ENCODE measurements around the gene BPGM. TPM values are rescaled to one million over a fixed set of nuclear protein-coding genes. Genes with fewer than 3 reads are reported as not detected.

The BPGM gene
- total RNA-seq, 1 experiment from 2014 or later, result 18.5 TPM

DNA sequence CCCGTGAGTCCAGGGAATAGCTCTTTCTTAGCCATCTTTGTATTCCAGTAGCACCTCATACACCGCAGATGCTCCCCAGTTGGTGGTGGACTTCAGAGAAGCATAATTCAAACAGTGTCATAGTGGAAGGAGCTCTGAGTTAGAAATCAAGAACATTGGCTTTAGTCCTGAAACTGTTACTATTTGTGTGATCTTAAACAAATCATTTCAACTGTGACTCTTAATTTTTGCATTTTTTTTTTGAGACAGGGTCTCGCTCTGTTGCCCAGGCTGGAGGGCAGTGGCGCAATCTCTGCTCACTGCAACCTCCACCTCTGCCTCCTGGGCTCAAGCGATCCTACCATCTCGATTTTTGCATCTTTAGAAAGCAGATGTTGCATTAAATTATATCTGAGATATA is 1.8 kb downstream of the BPGM start:
- no peak overlapping the region for H2AFZ ChIP-seq
- peaks cover 14% of the 10 kb centered on the region for H3K4me1 ChIP-seq (replicated peaks; ENCODE audit: insufficient read depth)
- H3K27me3 ChIP-seq (ENCODE audit: insufficient read depth, low read depth), result no peaks in the 10 kb centered on the region
- DNase-seq, result no peak
- H3K9me3 ChIP-seq (ENCODE audit: insufficient read depth, low read depth), result no peaks in the 10 kb centered on the region
- CTCF ChIA-PET, result no interaction called here
- no peaks in the 10 kb centered on the region; the same call in 1 of the 2 replicates for H3F3A ChIP-seq (ENCODE audit: insufficient read depth, low read depth)
- no peak overlapping the region for H3K27ac ChIP-seq
- POLR2A ChIA-PET (ENCODE audit: unreplicated experiment), result interaction anchor here (0.5 kb wide), 2 partner anchors 52 to 1363 kb away, joined by 3 to 11 read pairs; no protein-coding TSS in a partner anchor
- no TSS peak for BruUV-seq (replicated peaks)
- H3K79me2 ChIP-seq (ENCODE audit: low read depth), result peaks cover 44% of the 10 kb centered on the region
- 0 out of 2 replicates have a peak overlapping the region, but pooled peaks have one; percentile 2 for H3K4me2 ChIP-seq
- no peaks in the 10 kb centered on the region for H3K36me3 ChIP-seq (ENCODE audit: low read depth)
- no peaks in the 10 kb centered on the region for H4K20me1 ChIP-seq (ENCODE audit: insufficient read depth)
- no peak overlapping the region for H3K4me3 ChIP-seq
- TF ChIP-seq, protein P1, sequence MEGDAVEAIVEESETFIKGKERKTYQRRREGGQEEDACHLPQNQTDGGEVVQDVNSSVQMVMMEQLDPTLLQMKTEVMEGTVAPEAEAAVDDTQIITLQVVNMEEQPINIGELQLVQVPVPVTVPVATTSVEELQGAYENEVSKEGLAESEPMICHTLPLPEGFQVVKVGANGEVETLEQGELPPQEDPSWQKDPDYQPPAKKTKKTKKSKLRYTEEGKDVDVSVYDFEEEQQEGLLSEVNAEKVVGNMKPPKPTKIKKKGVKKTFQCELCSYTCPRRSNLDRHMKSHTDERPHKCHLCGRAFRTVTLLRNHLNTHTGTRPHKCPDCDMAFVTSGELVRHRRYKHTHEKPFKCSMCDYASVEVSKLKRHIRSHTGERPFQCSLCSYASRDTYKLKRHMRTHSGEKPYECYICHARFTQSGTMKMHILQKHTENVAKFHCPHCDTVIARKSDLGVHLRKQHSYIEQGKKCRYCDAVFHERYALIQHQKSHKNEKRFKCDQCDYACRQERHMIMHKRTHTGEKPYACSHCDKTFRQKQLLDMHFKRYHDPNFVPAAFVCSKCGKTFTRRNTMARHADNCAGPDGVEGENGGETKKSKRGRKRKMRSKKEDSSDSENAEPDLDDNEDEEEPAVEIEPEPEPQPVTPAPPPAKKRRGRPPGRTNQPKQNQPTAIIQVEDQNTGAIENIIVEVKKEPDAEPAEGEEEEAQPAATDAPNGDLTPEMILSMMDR (conservative IDR thresholded peaks at IDR 0.05), result no peak
- no peak for TF ChIP-seq EZH2 (IDR thresholded peaks at IDR 0.05; ENCODE audit: low read depth)
- intact Hi-C loops (cut with micrococcal nuclease; ENCODE audit: unreplicated experiment), result no loop called here
- H3K9me2 ChIP-seq (ENCODE audit: insufficient read depth), result no peaks in the 10 kb centered on the region

DNA sequence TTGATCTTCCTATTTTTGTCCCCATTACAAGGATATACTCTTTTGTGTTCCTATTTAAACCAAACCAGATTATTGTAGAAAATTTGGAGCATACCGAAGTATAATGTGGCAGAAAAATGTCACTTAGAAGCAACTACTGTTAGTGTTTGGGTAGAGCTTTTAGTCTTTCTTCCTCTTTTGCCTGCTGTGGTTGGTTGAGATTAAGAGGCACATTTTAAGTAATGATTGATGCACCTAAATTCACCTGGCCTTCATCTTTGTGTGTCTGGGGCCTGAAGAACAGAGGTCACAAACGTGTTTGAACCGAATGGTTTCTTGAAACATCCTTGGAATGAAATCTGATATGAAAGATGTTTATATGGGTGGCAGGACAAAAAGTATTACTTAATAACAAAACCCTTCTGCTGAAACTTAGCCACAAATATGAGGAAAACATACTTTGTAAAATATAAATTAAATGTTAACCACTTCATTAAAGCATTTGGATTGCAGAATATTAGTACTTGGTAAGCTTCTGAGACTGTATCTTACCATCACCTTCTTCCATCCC is 2.6 kb downstream of the BPGM start:
- Histone ChIP-seq H3K4me2 (peak overlapping the region; percentile 18; the same call in 1 of the 2 replicates), H4K20me1 (ENCODE audit: insufficient read depth) (no peaks in the 10 kb centered on the region), H3K36me3 (ENCODE audit: low read depth) (no peaks in the 10 kb centered on the region), H3K9me3 (ENCODE audit: insufficient read depth, low read depth) (no peaks in the 10 kb centered on the region), H3F3A (ENCODE audit: insufficient read depth, low read depth) (no peaks in the 10 kb centered on the region), H3K9me2 (ENCODE audit: insufficient read depth) (no peaks in the 10 kb centered on the region), H3K4me3 (no peak overlapping the region), H3K27ac (peak overlapping the region; percentile 25; the same call in 1 of the 2 replicates), H3K79me2 (ENCODE audit: low read depth) (peaks cover 44% of the 10 kb centered on the region), H2AFZ (no peak overlapping the region), H3K27me3 (ENCODE audit: insufficient read depth, low read depth) (no peaks in the 10 kb centered on the region), H3K4me1 (replicated peaks; ENCODE audit: insufficient read depth) (peaks cover 14% of the 10 kb centered on the region)
- TF ChIP-seq, protein P1 (conservative IDR thresholded peaks at IDR 0.05), result no peak
- TF ChIP-seq EZH2 (IDR thresholded peaks at IDR 0.05; ENCODE audit: low read depth), result no peak
- DNase-seq, result peak; percentile 13 to 59
- intact Hi-C loops (cut with micrococcal nuclease; ENCODE audit: unreplicated experiment), result no loop called here
- CTCF ChIA-PET, result no interaction called here
- POLR2A ChIA-PET (ENCODE audit: unreplicated experiment), result interaction anchor here (0.6 kb wide), 1 partner anchor 127 kb away, joined by 4 read pairs; no protein-coding TSS in a partner anchor
- BruUV-seq (replicated peaks), result TSS peak; percentile 2

DNA sequence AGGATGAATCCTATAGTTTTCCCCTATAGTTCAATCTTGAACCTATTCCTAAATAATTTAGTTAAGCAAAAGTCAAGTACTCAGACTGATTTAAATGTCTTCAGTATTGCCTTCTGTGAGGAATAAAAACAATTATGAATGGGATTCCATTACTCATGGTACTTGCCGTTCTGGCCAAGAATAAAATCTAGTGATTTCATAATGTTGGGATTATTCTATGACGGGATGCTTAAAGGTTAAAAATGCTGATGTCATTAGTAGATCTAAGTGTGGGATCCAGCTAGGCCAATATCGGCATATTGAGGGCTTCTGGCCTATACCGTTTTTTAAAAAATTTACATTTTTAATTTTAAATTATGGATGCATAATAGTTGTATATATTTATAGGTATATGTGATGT is 5.3 kb downstream of the BPGM start:
- no peak for TF ChIP-seq EZH2 (IDR thresholded peaks at IDR 0.05; ENCODE audit: low read depth)
- TF ChIP-seq, protein P1 (conservative IDR thresholded peaks at IDR 0.05), result no peak
- intact Hi-C loops (cut with micrococcal nuclease; ENCODE audit: unreplicated experiment), result no loop called here
- Histone ChIP-seq H3K79me2 (ENCODE audit: low read depth) (peaks cover 26% of the 10 kb centered on the region), H4K20me1 (ENCODE audit: insufficient read depth) (no peaks in the 10 kb centered on the region), H3K4me1 (replicated peaks; ENCODE audit: insufficient read depth) (peaks cover 4% of the 10 kb centered on the region; the same call in 1 of the 2 replicates), H3F3A (ENCODE audit: insufficient read depth, low read depth) (no peaks in the 10 kb centered on the region), H3K4me2 (no peak overlapping the region), H3K27me3 (ENCODE audit: insufficient read depth, low read depth) (no peaks in the 10 kb centered on the region), H3K36me3 (ENCODE audit: low read depth) (no peaks in the 10 kb centered on the region), H3K4me3 (no peak overlapping the region), H2AFZ (no peak overlapping the region), H3K27ac (no peak overlapping the region), H3K9me2 (ENCODE audit: insufficient read depth) (no peaks in the 10 kb centered on the region), H3K9me3 (ENCODE audit: insufficient read depth, low read depth) (no peaks in the 10 kb centered on the region)
- no peak for DNase-seq
- ChIA-PET POLR2A (ENCODE audit: unreplicated experiment) (no interaction called here), CTCF (no interaction called here)
- BruUV-seq (replicated peaks), result no TSS peak

Data from PC-9 (cell line).